ENCODE measurements around the gene GALNT12.

DNA sequence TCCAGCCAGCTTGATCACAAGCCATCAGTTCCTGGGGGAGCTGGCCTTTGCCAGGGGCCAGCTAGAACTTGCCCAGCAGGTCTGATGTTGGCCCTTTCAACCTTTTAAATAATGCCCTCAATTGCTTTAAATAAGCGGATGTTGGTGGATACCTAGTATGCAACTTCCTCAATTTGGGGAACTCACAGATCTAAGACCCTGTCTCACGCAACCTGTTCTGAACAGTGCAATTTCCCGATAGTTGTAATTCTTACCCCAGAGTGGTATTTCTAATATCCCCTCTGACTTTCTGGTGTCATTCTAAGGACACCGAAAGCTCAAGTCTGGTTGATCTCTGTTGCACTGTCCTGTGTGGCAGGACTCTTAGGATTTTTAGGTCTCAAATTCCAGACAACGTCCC, 23.1 kb downstream of the GALNT12 start:
- TF ChIP-seq, protein P1, sequence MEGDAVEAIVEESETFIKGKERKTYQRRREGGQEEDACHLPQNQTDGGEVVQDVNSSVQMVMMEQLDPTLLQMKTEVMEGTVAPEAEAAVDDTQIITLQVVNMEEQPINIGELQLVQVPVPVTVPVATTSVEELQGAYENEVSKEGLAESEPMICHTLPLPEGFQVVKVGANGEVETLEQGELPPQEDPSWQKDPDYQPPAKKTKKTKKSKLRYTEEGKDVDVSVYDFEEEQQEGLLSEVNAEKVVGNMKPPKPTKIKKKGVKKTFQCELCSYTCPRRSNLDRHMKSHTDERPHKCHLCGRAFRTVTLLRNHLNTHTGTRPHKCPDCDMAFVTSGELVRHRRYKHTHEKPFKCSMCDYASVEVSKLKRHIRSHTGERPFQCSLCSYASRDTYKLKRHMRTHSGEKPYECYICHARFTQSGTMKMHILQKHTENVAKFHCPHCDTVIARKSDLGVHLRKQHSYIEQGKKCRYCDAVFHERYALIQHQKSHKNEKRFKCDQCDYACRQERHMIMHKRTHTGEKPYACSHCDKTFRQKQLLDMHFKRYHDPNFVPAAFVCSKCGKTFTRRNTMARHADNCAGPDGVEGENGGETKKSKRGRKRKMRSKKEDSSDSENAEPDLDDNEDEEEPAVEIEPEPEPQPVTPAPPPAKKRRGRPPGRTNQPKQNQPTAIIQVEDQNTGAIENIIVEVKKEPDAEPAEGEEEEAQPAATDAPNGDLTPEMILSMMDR (IDR thresholded peaks at IDR 0.05) = no peak
- TF ChIP-seq POLR2A (IDR thresholded peaks at IDR 0.05) = no peak

Data from thyroid gland (tissue), 4 donors.